GM13977 (cell line): ENCODE results near the gene ASB1.

Experiments
- DNase-seq: peaks from one replicate; pipeline ENCODE4 v3.0.0; 2012; ENCODE audit warnings: low spot score
- CTCF ChIP-seq: IDR thresholded peaks from 2 replicates; pipeline ENCODE4 v1.5.1; 2012; ENCODE audit warnings: mild to moderate bottlenecking, control low read depth; ENCODE audit not compliant: insufficient read depth; ENCODE audit errors: extremely low read depth, missing control alignments
- in situ Hi-C: fragments of 300-500 bp; cut with MboI; formaldehyde crosslinking; loops from one replicate; pipeline ENCODE4 v1.12.0; 2022; ENCODE audit warnings: low sequenced_read_pairs, low pct_unique_long_range_greater_than_20kb, mixed read lengths, inconsistent platforms; ENCODE audit not compliant: unreplicated experiment

Gene ASB1

GRCh38 chr2:238408615-238409340, 17.9 kb upstream of the ASB1 start:
- in situ Hi-C loops, result no loop called here
- TF ChIP-seq CTCF, result no peak
- no peak for DNase-seq

GRCh38 chr2:238409341-238410199, 17.2 kb upstream of the ASB1 start:
- no peak for DNase-seq
- in situ Hi-C loops, result no loop called here
- no peak for TF ChIP-seq CTCF

- no peak for DNase-seq
- in situ Hi-C loops, result no loop called here
- TF ChIP-seq CTCF, result no peak
Observed at GRCh38 chr2:238412067-238412767, 14.5 kb upstream of the ASB1 start.

GRCh38 chr2:238413368-238413767, 13.4 kb upstream of the ASB1 start:
- in situ Hi-C loops, result no loop called here

GRCh38 chr2:238415036-238415764, 11.5 kb upstream of the ASB1 start:
- TF ChIP-seq CTCF, result no peak
- in situ Hi-C loops, result no loop called here
- DNase-seq, result no peak

More at GRCh38 chr2:238413368-238413767, 13.4 kb upstream of the ASB1 start:
- no peak for DNase-seq
- TF ChIP-seq CTCF, result no peak

- TF ChIP-seq CTCF, result no peak
- in situ Hi-C loops, result no loop called here
- DNase-seq, result no peak
Observed at GRCh38 chr2:238415893-238416292, 10.8 kb upstream of the ASB1 start.
